HG02840 (cell line): ENCODE measurements around the gene CRB3.
"Not testable (repeated sequence)": the region's sequence is repeated elsewhere in the genome, so short reads cannot be mapped to it uniquely, and the experiment has no call there.

Experiments
- ATAC-seq: cut with Tn5 transposase; IDR thresholded peaks from one replicate; pipeline ENCODE4 v1.9.1; 2021; ENCODE audit warnings: mild to moderate bottlenecking, moderate library complexity, moderate number of reproducible peaks; ENCODE audit not compliant: unreplicated experiment, low FRiP score

CRB3 gene

GRCh38 chr19:6489278-6490061 is 25.4 kb downstream of the CRB3 start:
- ATAC-seq, result no peak

- no peak for ATAC-seq
Observed at GRCh38 chr19:6490134-6490533, 26.1 kb downstream of the CRB3 start.

- no peak for ATAC-seq
Observed at GRCh38 chr19:6491802-6492592, 27.9 kb downstream of the CRB3 start.

- ATAC-seq, result no peak
Observed at GRCh38 chr19:6494438-6495036, 30.5 kb downstream of the CRB3 start.

GRCh38 chr19:6495947-6496346 is 31.9 kb downstream of the CRB3 start:
- ATAC-seq, result no peak

- no peak for ATAC-seq
Observed at GRCh38 chr19:6498294-6499036, 34.4 kb downstream of the CRB3 start.

GRCh38 chr19:6499052-6499790 is 35.1 kb downstream of the CRB3 start:
- no peak for ATAC-seq

- ATAC-seq, result no peak
Observed at GRCh38 chr19:6500837-6501739, 37.0 kb downstream of the CRB3 start.

- no peak for ATAC-seq
Observed at GRCh38 chr19:6501740-6502648, 37.9 kb downstream of the CRB3 start, which contains the start of gene TUBB4A. TUBB4A (minus strand) TSS chr19:6502309; CDS start chr19:6502212, 97 bp downstream.

GRCh38 chr19:6503407-6504201 is 39.5 kb downstream of the CRB3 start:
- no peak for ATAC-seq

- ATAC-seq, result not testable (repeated sequence)
Observed at GRCh38 chr19:6508028-6508771, 44.1 kb downstream of the CRB3 start.

GRCh38 chr19:6509118-6509971 is 45.3 kb downstream of the CRB3 start:
- ATAC-seq, result no peak

- ATAC-seq, result no peak
Observed at GRCh38 chr19:6510618-6511017, 46.5 kb downstream of the CRB3 start.

GRCh38 chr19:6514089-6514488 is 50.0 kb downstream of the CRB3 start:
- ATAC-seq, result no peak

- no peak for ATAC-seq
Observed at GRCh38 chr19:6514926-6515544, 51.0 kb downstream of the CRB3 start.
